Measurements from ENCODE around the gene HSF5. TPM values are rescaled to one million over a fixed set of nuclear protein-coding genes. Genes with fewer than 3 reads are reported as not detected.

Gene HSF5
- polyA plus RNA-seq, 1 donor = 0.05 TPM

GRCh38 chr17:58476812-58477211 lies 11.4 kb downstream of the HSF5 start:
- no peak for DNase-seq

DNA sequence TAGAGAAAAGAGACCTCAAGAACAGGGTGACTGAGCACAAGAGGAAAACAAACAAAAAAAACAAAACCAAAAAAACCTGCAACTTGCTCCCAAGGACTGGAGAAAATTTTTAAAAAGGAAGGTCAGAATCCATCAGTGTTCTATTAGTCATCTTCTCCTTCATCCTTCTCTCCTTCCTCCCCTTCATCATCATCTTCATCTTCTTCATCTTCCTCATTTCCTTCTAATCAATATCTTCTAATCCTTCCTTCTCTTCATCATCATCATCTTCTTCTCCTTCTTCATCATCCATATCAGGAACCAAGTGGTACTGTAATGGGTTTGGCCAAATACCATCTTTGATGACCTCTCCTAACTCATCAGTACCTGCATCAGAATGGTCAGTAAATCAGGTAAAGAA lies 12.2 kb downstream of the HSF5 start:
- no peak for DNase-seq

- no peak for DNase-seq
These were observed 17.9 kb downstream of the HSF5 start for GRCh38 chr17:58470356-58470755.

DNA sequence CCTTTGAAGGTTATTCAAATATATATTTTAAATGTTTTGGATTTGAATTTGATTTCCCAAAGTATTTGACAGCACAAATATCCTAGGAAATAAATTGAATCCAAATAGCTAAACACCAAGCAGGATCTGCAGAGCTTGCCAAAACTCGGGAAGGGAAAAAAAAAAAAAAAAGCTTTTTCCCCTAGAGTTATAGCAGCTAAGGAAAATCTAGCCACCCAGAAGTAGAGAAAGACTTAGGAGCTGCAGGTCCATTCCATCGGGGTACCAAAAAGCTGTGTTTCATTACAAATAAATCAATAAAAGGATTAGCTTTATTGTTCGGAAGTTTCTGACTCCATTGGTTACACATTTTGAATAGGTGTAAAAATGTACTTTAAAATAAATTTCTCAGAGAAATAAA lies 19.3 kb downstream of the HSF5 start:
- DNase-seq = no peak

DNA sequence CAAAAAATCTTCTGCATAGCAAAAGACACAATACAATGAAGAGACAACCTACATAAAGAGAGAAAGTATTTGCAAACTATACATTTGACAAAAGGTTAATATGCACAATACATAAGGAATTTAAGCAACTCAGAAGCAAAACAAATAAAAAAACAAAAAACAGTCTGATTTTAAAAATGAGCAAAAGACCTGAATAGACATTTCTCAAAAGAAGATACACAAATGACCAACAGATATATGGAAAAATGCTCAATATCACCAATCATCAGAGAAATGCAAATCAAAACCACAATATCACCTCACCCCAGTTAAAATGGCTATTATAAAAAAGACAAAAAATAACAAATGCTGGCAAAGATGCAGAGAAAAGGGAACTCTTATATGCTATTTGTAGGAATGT lies 32.7 kb downstream of the HSF5 start:
- DNase-seq = no peak

DNA sequence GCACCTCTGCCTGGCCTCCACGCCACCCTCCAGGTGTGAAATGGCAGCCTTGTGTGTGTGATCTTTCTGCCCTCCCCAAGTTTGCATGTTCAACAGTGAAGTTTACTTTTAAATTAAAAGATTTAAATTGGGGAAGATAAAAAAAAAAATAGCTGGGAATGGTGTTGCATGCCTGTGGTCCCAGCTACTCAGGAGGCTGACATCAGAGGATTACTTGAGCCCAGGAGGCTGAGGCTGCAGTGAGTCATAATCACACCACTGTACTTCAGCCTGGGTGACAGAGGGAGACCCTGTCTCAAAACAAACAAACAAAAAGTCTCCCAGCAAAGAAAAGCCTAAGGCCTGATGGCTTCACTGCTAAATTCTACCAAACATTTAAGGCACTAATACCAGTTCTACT lies 35.5 kb downstream of the HSF5 start:
- no peak for DNase-seq

DNA sequence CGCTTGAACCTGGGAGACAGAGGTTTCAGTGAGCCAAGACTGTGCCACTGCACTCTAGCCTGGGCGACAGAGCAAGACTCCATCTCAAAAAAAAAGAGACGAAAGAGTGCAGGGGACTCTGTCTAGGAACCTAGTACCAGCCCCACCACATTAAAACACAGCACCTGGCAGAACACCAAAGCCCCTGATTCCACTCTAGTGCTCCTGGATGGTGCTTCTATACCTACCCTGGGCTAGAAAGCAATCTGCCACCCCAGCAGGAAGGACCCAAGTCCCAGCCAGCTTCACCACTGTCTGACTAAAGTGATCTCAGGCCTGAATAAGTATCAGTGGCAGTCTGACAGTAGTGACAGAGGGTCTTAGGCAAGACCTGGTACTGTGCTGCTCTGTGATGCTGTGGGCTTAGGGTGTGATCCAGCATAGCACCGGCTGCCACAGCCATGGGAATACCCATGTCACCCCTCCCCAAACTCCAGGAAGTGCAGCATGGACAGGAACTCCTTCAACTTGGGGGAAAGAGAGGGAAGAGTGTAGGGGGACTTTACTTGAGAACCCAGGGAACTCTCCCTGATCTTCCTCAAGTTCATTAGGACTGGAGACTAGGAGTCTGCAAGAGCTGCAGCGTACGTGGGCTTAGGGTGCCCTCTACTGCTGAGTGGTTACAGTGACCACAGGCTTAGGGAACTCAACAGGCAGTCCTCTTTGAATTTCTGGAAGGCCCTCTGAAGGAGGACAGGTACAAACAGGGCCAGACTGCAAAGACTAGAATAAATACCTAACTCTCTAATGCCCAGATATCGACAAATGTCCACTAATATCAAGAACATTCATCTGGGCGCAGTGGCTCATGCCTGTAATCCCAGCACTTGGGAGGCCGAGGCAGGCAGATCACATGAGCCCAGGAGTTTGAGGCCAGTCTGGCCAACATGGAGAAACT lies 40.9 kb downstream of the HSF5 start:
- peak; percentile 13 for DNase-seq

DNA sequence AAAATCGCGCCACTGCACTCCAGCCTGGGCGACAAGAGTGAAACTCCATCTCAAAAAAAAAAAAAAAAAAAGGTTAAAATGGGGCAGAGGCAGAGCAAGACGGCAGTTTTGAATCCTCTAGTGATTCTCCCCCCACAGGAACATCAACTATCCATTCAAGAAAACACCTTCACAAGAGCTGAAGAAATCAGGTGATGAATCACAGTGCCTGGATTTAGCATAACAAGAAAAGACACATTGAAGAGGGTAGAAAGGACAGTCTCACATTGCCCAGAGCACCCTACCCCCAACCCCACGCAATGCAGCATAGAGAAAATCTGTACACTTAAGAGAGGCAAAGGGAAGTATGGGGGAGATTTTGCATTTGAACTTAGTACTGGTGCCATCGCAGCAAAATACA lies 42.1 kb downstream of the HSF5 start:
- DNase-seq = no peak

- no peak for DNase-seq
These were observed 51.4 kb downstream of the HSF5 start for GRCh38 chr17:58436805-58437239.

DNA sequence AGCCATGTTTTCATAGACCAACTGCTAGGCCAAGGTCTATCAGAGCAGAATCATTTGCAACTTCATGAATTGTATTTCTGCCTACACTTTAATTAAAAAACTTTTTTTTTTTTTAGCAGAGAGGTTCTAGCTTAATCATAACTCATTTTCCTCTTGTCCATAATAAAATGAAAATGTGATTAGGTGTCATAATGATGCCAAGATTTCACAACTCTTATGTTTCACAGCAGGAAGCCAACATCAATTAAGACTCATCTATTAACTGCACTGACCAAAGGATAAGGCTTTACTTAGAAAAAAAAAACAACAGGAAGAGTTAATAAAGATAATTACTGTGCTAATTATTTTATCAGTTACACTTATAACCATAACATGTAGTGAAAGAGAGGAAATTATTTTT lies 52.0 kb downstream of the HSF5 start:
- no peak for DNase-seq

DNA sequence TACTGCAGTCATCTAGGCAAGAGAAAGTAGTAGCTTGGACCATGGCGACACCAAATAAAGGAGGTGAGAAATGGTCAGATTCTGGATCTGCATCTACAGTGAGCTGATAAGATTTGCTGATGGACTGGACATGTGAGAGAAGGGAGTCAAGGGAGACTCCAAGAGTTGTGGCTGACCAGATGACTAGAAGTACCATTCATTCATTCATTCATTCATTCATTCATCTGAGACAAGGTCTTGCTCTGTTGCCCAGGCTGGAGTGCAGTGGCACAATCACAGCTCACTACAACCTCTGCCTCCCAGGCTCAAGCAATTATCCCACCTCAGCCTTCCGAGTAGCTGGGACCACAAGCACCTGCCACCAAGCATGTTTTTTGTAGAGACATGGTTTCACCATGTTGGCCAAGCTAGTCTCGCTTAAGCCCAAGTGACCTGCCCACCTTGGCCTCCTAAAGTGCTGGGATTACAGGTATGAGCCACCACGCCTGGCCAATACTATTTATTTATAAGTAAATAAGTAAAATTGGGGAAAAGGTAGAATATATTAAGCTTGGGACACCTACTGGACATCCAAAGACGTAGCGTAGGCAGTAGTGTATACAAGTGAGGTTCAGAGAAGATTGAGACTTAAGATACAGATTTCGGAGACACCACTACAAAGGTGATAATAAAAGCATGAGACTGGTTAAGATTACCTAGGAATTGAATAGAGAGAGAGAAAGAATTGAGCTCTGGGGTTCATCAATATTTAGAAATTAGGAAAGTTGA lies 55.2 kb downstream of the HSF5 start:
- no peak for DNase-seq

- DNase-seq = no peak
These were observed 60.4 kb downstream of the HSF5 start for GRCh38 chr17:58427807-58428206.

DNA sequence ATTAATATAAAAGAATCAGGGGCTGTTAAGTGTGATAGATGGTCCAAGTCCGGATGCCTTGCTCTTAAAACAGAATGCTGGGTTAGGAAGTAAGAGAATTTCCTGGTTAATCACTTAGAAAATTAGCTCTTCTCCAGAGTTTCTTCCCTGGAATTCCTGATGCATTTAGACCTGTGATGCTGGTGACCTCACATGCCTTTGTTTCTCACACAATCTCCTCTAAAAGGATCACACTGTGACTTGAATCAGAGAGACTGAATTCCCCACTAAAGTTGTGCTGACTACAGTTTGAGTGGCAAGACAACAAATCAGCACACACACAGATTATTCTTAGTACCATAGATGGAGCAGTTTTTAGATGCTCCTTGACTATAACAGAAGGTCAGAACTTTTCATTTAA lies 66.5 kb downstream of the HSF5 start:
- DNase-seq = no peak

- no peak for DNase-seq
These were observed 67.4 kb downstream of the HSF5 start for GRCh38 chr17:58420827-58421226.

DNA sequence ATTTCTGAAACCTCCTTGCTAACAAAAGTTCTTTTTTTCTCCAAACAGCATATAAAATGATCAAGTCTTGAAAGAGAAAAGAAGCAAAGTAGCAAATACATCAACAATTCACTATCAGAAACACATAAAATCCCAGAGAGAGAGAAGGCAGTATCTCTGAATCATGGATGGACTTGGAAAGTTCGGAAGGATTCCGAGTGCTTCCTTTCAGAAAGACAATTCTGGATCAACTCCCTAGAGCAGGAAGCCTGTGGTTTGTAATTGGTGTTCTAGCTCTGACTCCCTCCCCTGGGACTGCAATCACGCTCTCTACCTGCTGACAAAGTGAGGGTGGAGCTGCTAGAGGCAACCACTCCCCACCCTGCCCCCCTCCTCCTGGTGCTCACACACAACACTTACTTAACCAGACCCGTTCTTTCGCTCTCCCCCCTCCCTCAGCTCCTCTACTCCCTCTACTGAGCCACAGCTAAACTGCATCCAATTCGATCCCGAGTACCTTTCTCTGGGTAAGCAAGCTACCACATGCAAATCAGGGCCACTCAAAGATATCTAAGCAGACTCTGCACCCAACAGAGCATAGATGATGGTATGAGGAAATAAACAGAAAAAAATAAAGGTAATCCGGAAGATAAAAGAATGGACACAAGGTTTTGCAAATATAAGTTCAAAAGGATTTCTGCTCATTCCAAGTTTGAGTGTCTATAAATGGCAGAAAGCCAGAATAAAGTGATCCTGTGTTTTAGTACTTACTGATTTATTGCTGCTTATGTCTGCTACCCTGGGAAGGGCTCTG lies 70.7 kb downstream of the HSF5 start, which contains the start of gene RNF43:
Gene RNF43, minus strand, starts transcription at position 235 of the 793 bp plus-strand sequence. CDS start 1,957 bp downstream, outside the sequence.
- DNase-seq = peak; percentile 70

GRCh38 chr17:58416937-58417299 lies 71.3 kb downstream of the HSF5 start:
- DNase-seq = no peak

GRCh38 chr17:58416396-58416795 lies 71.8 kb downstream of the HSF5 start:
- no peak for DNase-seq

DNA sequence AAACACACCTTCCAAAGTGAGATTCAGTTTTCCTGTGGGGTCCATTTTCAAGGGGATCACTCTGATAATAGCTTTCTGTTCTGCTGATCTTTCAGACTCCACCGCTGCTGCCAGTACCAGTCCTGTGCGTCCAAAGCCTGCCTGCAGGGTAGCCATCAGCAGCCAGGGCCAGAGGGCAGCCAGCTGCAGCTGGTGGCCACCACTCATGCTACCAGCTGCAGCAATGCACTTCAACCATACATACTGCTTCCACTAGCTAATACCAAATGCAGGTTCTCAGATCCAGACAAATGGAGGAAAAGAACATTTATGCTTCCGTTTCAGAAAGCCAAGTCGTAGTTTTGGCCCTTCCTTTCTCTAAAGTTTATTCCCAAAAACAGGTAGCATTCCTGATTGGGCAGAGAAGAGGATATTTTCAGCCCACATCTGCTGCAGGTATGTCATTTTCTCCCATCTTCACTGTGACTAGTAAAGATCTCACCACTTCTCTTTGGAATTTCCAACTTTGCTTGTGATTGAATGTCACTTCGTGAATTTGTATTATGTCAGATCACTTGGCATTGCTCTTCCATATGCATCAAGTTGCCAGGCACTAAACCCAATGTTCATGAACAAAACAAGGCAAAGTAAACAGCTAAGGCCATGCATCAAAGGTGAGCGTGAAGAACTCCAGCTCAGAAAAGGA lies 72.7 kb downstream of the HSF5 start:
- no peak for DNase-seq

DNA sequence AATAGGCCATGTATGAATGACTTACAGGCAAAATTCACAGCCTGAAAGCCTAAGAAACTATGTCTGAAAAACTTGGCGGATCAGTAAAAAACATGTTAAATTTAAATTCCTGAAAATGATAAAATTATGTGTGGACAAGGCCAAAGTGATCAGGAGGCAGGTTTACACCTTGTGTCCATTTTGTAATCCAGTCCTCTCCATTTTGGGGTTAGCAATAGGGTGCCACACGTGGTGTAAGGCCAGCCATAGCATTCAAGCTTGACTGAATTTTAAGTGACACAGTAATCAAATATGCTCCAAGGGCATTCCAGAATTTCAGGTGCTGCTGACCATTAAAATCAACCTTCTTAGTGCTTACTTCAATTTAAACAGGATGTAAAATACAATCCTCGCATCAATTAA lies 73.6 kb downstream of the HSF5 start:
- no peak for DNase-seq

DNA sequence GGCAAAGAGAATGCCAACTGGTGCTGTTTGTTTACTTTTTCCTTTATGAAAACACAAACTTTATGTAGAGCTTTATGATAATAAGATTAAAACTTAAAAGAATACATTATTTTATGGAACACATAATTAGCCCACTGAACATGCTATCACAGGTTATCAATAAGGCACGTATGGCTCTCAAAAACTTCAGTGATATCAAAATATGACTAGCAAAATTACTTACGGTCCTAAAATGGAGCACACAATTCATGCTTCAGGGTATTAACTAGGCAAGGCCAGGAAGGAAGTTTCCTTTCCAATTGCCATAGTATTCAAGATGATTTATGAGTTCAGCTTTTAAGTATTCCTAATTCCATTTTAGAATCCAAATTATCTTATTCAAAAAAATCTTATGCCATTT lies 74.5 kb downstream of the HSF5 start:
- no peak for DNase-seq

DNA sequence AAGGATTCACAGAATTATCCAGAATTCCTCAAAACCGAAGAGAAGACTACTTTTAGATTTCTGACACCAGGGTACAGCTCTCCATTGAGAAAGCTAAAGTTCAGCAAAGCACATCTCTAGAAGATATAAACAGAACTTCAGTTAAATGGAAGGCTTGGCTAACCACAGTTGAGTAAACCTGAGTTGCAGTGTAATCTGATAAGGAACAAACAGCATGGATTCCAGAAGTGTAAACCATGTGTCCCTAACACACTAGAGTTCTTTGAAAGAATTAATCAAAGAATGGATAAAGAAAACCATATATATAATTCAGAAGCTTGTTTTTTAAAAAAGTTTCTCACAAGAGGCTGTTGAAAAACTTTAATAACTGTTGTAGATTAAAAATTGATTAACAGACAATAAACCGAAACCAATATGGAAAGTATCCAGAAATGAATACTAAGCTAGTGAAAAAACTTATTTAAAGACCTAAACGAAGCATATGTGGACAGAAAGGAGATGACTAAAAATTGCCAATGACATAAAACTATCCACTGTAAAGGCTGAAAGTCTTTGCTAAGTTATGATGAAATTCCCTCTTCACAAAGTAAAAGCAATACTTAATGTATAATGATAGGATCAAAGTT lies 75.1 kb downstream of the HSF5 start:
- no peak for DNase-seq
